Right lobe of liver (tissue), 4 donors: ENCODE data around the gene FLYWCH1.

Experiments used
- CTCF ChIP-seq, 4 donors: fragments of 200-600 bp in 3 of 4; fragments of 450-650 bp in 1 of 4; IDR thresholded peaks; one replicate each; pipeline versions ENCODE4 v1.5.1 to v1.8.0; 2016 to 2022; ENCODE audit warnings: antibody characterized with exemption in 4 of 4, mild to moderate bottlenecking in 2 of 4
- POLR2A ChIP-seq: fragments of 450-650 bp; IDR thresholded peaks from one replicate; pipeline ENCODE4 v1.6.1; 2017; ENCODE audit warnings: antibody characterized with exemption, mild to moderate bottlenecking
- donor health status: DM: no; HTN: no; CAD: no.
- donor health status: DM: no; HTN: no; CAD: no.
- donor health status: DM: no; HTN: yes; CAD: no.

- TF ChIP-seq CTCF (IDR thresholded peaks at IDR 0.05) (no peak), POLR2A (no peak)
Observed at GRCh38 chr16:2929693-2930092, 18.0 kb downstream of the FLYWCH1 start.
